HepG2 (cell line): Measurements from ENCODE around the gene OST4. TPM values are rescaled to one million over a fixed set of nuclear protein-coding genes. Genes with fewer than 3 reads are reported as not detected.

Source experiments
- ELF4 ChIP-seq: sonication (generic); formaldehyde crosslinking; IDR thresholded peaks from 2 replicates; pipeline ENCODE4 v1.5.0; 2020; ENCODE audit warnings: missing genetic modification reagents, mild to moderate bottlenecking, moderate library complexity, borderline replicate concordance
- FIP1L1 ChIP-seq: fragments of 200-400 bp; formaldehyde crosslinking; IDR thresholded peaks from 2 replicates; pipeline ENCODE4 v1.6.1; 2018; ENCODE audit warnings: low read depth, mild to moderate bottlenecking, low read length, moderate library complexity, borderline replicate concordance; ENCODE audit not compliant: insufficient read depth
- IKZF4 ChIP-seq: sonication (generic); formaldehyde crosslinking; IDR thresholded peaks from 2 replicates; pipeline ENCODE4 v1.5.1; 2020; ENCODE audit warnings: borderline replicate concordance, mild to moderate bottlenecking, low read depth, missing genetic modification reagents; ENCODE audit errors: not compliant biosample characterization
- KDM3A ChIP-seq: IDR thresholded peaks from 2 replicates; pipeline ENCODE4 v1.6.1; 2018; ENCODE audit warnings: low read depth, missing compliant biosample characterization
- KDM5B ChIP-seq: sonication (generic); formaldehyde crosslinking; IDR thresholded peaks from 2 replicates; pipeline ENCODE4 v1.4.0; 2020; ENCODE audit warnings: missing genetic modification reagents, mild to moderate bottlenecking, borderline replicate concordance
- PHF8 ChIP-seq: sonication (generic); formaldehyde crosslinking; IDR thresholded peaks from 2 replicates; pipeline ENCODE4 v1.5.0; 2020; ENCODE audit warnings: missing genetic modification reagents
- SIX4 ChIP-seq: sonication (generic); formaldehyde crosslinking; IDR thresholded peaks from 2 replicates; pipeline ENCODE4 v1.4.0; 2020; ENCODE audit warnings: missing genetic modification reagents
- TBX2 ChIP-seq: sonication (generic); formaldehyde crosslinking; IDR thresholded peaks from 2 replicates; pipeline ENCODE4 v1.5.0; 2020; ENCODE audit warnings: missing genetic modification reagents, mild to moderate bottlenecking, borderline replicate concordance
- ZNF232 ChIP-seq: sonication (generic); formaldehyde crosslinking; IDR thresholded peaks from 2 replicates; pipeline ENCODE4 v1.4.0; 2020; ENCODE audit warnings: missing genetic modification reagents, borderline replicate concordance
- polyA plus RNA-seq, 8 experiments: library from polyadenylated mRNA; depleted of rRNA in 3 of 8; stranded (reverse) in 7 of 8; unstranded in 1 of 8; fragments of >200 nt; fragmentation: Illumina TruSeq in 4 of 8; extraction: Trizol in 4 of 8; gene quantifications; 2 replicates each; pipeline versions ENCODE4 v1.2.1 to v1.2.3, GENCODE V29; 2011 to 2016; ENCODE audit warnings: low read depth in 4 of 8, missing spikeins in 1 of 8, mixed read lengths in 1 of 8; ENCODE audit not compliant: insufficient read depth in 1 of 8
- total RNA-seq, 5 experiments: library from RNA; depleted of rRNA; stranded (reverse); fragments of >200 nt; fragmentation: Illumina TruSeq; extraction: Trizol; gene quantifications; 2 replicates each; pipeline ENCODE4 v1.2.3, GENCODE V29; 2016; ENCODE audit warnings: low read depth in 1 of 5
- TF ChIP-seq, protein P1 (sequence below): sonication (generic); formaldehyde crosslinking; IDR thresholded peaks from 2 replicates; pipeline ENCODE4 v1.4.0; 2020; ENCODE audit warnings: missing genetic modification reagents, borderline replicate concordance
- TF ChIP-seq, protein P2 (sequence below): sonication (generic); formaldehyde crosslinking; IDR thresholded peaks from 2 replicates; pipeline ENCODE4 v1.5.0; 2020; ENCODE audit warnings: mild to moderate bottlenecking, missing genetic modification reagents, borderline replicate concordance
- TF ChIP-seq, protein P3 (sequence below): sonication (generic); formaldehyde crosslinking; IDR thresholded peaks from 2 replicates; pipeline ENCODE4 v1.9.0; 2021; ENCODE audit warnings: mild to moderate bottlenecking, missing genetic modification reagents
- TF ChIP-seq, protein P4 (sequence below): sonication (generic); formaldehyde crosslinking; IDR thresholded peaks from 2 replicates; pipeline ENCODE4 v1.8.0; 2022; ENCODE audit warnings: missing genetic modification reagents, mild to moderate bottlenecking, inconsistent platforms, borderline replicate concordance

Gene OST4
- total and polyA plus RNA-seq, 2 of the 13 experiments (the other 11 are each of a cell fraction or from before 2014, with no cell fraction given), result 498 to 584 TPM

DNA sequence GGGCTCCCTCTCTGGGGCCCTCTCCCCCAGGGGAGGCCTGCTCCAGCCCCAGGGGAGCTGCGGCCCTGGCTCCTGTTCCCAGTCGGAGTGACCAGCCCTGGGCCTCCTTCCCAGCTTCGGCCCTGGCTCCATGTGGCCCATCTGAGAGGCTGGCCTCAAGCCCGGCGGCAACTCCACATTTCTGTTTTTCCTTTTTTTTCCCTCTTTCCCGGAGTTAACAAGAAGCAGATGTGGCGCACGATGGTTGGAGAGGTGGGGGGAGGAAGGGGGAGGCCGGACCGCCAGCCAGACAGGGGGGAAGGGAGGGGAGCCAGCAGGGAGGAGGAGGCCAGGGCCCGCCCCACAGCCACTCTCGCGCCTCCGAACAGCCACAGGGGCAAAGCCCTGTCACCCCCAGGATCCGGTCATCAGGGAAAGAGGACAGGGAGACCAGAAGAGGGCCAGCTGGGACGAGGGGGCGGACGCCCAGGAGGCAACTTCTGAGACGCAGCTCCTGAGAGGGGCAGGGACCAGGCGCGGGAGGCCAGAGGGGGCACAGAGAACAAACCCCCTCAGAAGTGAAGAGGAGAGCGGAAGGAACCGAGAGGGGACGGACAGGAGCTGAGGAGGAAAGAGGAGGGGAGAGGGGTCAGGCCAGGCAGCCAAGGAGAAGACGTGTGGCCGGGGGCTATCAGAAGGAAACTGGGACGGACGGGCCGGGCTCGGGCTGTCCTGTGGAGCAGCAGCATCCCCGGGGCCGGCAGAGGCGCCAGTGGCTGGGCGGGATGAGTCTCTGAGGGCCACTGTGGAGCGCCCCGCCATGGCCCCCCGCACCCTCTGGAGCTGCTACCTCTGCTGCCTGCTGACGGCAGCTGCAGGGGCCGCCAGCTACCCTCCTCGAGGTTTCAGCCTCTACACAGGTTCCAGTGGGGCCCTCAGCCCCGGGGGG lies 7.1 kb upstream of the OST4 start, which contains the start of gene EMILIN1 (continued):
- no peak for TF ChIP-seq ZNF232 (CRISPR knock-in tag)
- TF ChIP-seq KDM5B (CRISPR knock-in tag), result no peak
- no peak for TF ChIP-seq ELF4
- TF ChIP-seq IKZF4 (CRISPR knock-in tag), result peak; percentile 74
- TF ChIP-seq, protein P1, sequence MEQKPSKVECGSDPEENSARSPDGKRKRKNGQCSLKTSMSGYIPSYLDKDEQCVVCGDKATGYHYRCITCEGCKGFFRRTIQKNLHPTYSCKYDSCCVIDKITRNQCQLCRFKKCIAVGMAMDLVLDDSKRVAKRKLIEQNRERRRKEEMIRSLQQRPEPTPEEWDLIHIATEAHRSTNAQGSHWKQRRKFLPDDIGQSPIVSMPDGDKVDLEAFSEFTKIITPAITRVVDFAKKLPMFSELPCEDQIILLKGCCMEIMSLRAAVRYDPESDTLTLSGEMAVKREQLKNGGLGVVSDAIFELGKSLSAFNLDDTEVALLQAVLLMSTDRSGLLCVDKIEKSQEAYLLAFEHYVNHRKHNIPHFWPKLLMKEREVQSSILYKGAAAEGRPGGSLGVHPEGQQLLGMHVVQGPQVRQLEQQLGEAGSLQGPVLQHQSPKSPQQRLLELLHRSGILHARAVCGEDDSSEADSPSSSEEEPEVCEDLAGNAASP, result no peak
- 0 out of 2 replicates have a peak, but pooled peaks have one; percentile 52 for TF ChIP-seq PHF8 (CRISPR knock-in tag)
- no peak for TF ChIP-seq FIP1L1
- TF ChIP-seq, protein P2, sequence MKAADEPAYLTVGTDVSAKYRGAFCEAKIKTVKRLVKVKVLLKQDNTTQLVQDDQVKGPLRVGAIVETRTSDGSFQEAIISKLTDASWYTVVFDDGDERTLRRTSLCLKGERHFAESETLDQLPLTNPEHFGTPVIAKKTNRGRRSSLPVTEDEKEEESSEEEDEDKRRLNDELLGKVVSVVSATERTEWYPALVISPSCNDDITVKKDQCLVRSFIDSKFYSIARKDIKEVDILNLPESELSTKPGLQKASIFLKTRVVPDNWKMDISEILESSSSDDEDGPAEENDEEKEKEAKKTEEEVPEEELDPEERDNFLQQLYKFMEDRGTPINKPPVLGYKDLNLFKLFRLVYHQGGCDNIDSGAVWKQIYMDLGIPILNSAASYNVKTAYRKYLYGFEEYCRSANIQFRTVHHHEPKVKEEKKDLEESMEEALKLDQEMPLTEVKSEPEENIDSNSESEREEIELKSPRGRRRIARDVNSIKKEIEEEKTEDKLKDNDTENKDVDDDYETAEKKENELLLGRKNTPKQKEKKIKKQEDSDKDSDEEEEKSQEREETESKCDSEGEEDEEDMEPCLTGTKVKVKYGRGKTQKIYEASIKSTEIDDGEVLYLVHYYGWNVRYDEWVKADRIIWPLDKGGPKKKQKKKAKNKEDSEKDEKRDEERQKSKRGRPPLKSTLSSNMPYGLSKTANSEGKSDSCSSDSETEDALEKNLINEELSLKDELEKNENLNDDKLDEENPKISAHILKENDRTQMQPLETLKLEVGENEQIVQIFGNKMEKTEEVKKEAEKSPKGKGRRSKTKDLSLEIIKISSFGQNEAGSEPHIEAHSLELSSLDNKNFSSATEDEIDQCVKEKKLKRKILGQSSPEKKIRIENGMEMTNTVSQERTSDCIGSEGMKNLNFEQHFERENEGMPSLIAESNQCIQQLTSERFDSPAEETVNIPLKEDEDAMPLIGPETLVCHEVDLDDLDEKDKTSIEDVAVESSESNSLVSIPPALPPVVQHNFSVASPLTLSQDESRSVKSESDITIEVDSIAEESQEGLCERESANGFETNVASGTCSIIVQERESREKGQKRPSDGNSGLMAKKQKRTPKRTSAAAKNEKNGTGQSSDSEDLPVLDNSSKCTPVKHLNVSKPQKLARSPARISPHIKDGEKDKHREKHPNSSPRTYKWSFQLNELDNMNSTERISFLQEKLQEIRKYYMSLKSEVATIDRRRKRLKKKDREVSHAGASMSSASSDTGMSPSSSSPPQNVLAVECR, result no peak
- TF ChIP-seq, protein P3, sequence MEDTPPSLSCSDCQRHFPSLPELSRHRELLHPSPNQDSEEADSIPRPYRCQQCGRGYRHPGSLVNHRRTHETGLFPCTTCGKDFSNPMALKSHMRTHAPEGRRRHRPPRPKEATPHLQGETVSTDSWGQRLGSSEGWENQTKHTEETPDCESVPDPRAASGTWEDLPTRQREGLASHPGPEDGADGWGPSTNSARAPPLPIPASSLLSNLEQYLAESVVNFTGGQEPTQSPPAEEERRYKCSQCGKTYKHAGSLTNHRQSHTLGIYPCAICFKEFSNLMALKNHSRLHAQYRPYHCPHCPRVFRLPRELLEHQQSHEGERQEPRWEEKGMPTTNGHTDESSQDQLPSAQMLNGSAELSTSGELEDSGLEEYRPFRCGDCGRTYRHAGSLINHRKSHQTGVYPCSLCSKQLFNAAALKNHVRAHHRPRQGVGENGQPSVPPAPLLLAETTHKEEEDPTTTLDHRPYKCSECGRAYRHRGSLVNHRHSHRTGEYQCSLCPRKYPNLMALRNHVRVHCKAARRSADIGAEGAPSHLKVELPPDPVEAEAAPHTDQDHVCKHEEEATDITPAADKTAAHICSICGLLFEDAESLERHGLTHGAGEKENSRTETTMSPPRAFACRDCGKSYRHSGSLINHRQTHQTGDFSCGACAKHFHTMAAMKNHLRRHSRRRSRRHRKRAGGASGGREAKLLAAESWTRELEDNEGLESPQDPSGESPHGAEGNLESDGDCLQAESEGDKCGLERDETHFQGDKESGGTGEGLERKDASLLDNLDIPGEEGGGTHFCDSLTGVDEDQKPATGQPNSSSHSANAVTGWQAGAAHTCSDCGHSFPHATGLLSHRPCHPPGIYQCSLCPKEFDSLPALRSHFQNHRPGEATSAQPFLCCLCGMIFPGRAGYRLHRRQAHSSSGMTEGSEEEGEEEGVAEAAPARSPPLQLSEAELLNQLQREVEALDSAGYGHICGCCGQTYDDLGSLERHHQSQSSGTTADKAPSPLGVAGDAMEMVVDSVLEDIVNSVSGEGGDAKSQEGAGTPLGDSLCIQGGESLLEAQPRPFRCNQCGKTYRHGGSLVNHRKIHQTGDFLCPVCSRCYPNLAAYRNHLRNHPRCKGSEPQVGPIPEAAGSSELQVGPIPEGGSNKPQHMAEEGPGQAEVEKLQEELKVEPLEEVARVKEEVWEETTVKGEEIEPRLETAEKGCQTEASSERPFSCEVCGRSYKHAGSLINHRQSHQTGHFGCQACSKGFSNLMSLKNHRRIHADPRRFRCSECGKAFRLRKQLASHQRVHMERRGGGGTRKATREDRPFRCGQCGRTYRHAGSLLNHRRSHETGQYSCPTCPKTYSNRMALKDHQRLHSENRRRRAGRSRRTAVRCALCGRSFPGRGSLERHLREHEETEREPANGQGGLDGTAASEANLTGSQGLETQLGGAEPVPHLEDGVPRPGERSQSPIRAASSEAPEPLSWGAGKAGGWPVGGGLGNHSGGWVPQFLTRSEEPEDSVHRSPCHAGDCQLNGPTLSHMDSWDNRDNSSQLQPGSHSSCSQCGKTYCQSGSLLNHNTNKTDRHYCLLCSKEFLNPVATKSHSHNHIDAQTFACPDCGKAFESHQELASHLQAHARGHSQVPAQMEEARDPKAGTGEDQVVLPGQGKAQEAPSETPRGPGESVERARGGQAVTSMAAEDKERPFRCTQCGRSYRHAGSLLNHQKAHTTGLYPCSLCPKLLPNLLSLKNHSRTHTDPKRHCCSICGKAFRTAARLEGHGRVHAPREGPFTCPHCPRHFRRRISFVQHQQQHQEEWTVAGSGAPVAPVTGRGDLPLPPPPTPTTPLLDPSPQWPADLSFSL (CRISPR knock-in tag), result no peak
- TF ChIP-seq, protein P4, sequence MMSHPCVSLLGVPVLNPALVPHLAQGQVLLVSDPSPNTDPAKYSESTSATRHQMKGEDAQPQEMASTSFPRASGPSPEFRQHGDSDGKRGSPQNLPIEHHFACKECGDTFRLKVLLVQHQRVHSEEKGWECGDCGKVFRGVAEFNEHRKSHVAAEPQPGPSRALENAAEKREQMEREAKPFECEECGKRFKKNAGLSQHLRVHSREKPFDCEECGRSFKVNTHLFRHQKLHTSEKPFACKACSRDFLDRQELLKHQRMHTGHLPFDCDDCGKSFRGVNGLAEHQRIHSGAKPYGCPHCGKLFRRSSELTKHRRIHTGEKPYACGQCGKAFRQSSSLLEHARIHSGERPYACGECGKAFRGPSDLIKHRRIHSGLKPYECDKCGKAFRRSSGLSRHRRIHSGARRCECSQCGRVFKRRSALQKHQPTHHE (CRISPR knock-in tag), result no peak
- no peak for TF ChIP-seq SIX4 (CRISPR knock-in tag)
- TF ChIP-seq KDM3A (CRISPR knock-in tag), result no peak
- TF ChIP-seq TBX2 (CRISPR knock-in tag), result 0 out of 2 replicates have a peak, but pooled peaks have one; percentile 17
